IMR-90 (cell line): ENCODE results near the gene OR13C2. TPM values are rescaled to one million over a fixed set of nuclear protein-coding genes. Genes with fewer than 3 reads are reported as not detected.
"Not testable (repeated sequence)": the region's sequence is repeated elsewhere in the genome, so short reads cannot be mapped to it uniquely, and the experiment has no call there.

ENCODE experiments used
- ATAC-seq: fragments of 200-7000 bp; cut with Tn5 transposase; 2 replicates; pipeline ENCODE4 v1.9.1; 2020; ENCODE audit warnings: low read depth, mild to moderate bottlenecking, moderate library complexity
- Bru-seq: library from RNA; stranded (reverse); fragments of 400-500 nt; gene quantifications from one replicate; lab custom pipeline; 2021; lab: Mats Ljungman, UMichigan
- BruChase-seq, 2 experiments: library from RNA; stranded (reverse); fragments of 400-500 nt; gene quantifications; one replicate each; lab custom pipeline; 2021; lab: Mats Ljungman, UMichigan
- BruUV-seq: library from RNA; stranded (reverse); fragments of 400-500 nt; replicated peaks from 2 replicates; lab custom pipeline; 2021; lab: Mats Ljungman, UMichigan
- CTCF ChIA-PET: fragments of 300-600 bp; formaldehyde crosslinking; extraction: SDS; loops from one replicate; lab custom pipeline; 2021; ENCODE audit warnings: antibody characterized with exemption; lab: Yijun Ruan, JAX
- POLR2A ChIA-PET: fragments of 300-600 bp; sonication (Branson Sonifier 250); formaldehyde crosslinking; loops from one replicate; lab custom pipeline; 2022; ENCODE audit warnings: antibody characterized with exemption; ENCODE audit not compliant: unreplicated experiment; lab: Charles Lee
- DNase-seq: peaks from one replicate; pipeline ENCODE4 v3.0.0; 2013
- H2AFZ ChIP-seq: replicated peaks from 2 replicates; pipeline ENCODE3; 2013; ENCODE audit warnings: low read length, mild to moderate bottlenecking; ENCODE audit not compliant: poor library complexity
- H2AK5ac ChIP-seq: 2 replicates; pipeline ENCODE4 v1.6.1; 2013; ENCODE audit warnings: low read depth, low read length, inconsistent platforms
- H2AK9ac ChIP-seq: replicated peaks from 2 replicates; pipeline ENCODE3; 2013; ENCODE audit warnings: mild to moderate bottlenecking, low read depth, low read length, moderate library complexity; ENCODE audit not compliant: poor library complexity
- H2BK120ac ChIP-seq: 2 replicates; pipeline ENCODE4 v1.6.1; 2013; ENCODE audit warnings: low read depth, low read length, inconsistent platforms
- H2BK15ac ChIP-seq: 3 replicates; pipeline ENCODE4 v1.6.1; 2013; ENCODE audit warnings: low read depth, low read length, inconsistent platforms
- H2BK20ac ChIP-seq: 2 replicates; pipeline ENCODE4 v1.6.1; 2013; ENCODE audit warnings: low read depth, mild to moderate bottlenecking, inconsistent platforms, low read length, moderate library complexity
- H2BK5ac ChIP-seq: 2 replicates; pipeline ENCODE4 v1.6.1; 2013; ENCODE audit warnings: mild to moderate bottlenecking, low read depth, low read length, inconsistent platforms; ENCODE audit not compliant: poor library complexity, severe bottlenecking
- H3K14ac ChIP-seq: replicated peaks from 2 replicates; pipeline ENCODE4 v1.6.1; 2013; ENCODE audit warnings: low read depth, low read length, inconsistent platforms
- H3K18ac ChIP-seq: 2 replicates; pipeline ENCODE4 v1.6.1; 2013; ENCODE audit warnings: low read depth, low read length, control low read depth
- H3K23ac ChIP-seq: 2 replicates; pipeline ENCODE4 v1.6.1; 2013; ENCODE audit warnings: low read depth, low read length, inconsistent platforms
- H3K27ac ChIP-seq: 2 replicates; pipeline ENCODE4 v1.5.1; 2013; ENCODE audit warnings: mild to moderate bottlenecking, control low read depth, low read length; ENCODE audit not compliant: insufficient read depth
- H3K27me3 ChIP-seq: 2 replicates; pipeline ENCODE4 v1.6.1; 2013; ENCODE audit warnings: low read length; ENCODE audit not compliant: control insufficient read depth, insufficient read depth
- H3K36me3 ChIP-seq: 2 replicates; pipeline ENCODE4 v1.6.1; 2013; ENCODE audit warnings: low read length, mixed read lengths; ENCODE audit not compliant: control insufficient read depth, insufficient read depth
- H3K4ac ChIP-seq: 2 replicates; pipeline ENCODE4 v1.6.1; 2013; ENCODE audit warnings: low read depth, low read length, inconsistent platforms
- H3K4me1 ChIP-seq: 2 replicates; pipeline ENCODE4 v1.6.1; 2013; ENCODE audit warnings: low read length, mixed read lengths; ENCODE audit not compliant: control insufficient read depth, insufficient read depth
- H3K4me2 ChIP-seq: 2 replicates; pipeline ENCODE4 v1.6.1; 2013; ENCODE audit warnings: low read depth, mild to moderate bottlenecking, control low read depth, low read length, moderate library complexity
- H3K4me3 ChIP-seq: 2 replicates; pipeline ENCODE4 v1.5.1; 2013; ENCODE audit warnings: low read depth, mild to moderate bottlenecking, control low read depth, low read length, moderate library complexity; ENCODE audit not compliant: insufficient read depth
- H3K56ac ChIP-seq: 2 replicates; pipeline ENCODE4 v1.6.1; 2013; ENCODE audit warnings: low read length, inconsistent platforms; ENCODE audit not compliant: insufficient read depth; ENCODE audit errors: extremely low read depth
- H3K79me1 ChIP-seq, 2 experiments: 2 replicates each; pipeline ENCODE4 v1.6.1; 2013; ENCODE audit warnings: low read length in 2 of 2, inconsistent platforms in 1 of 2, low read depth in 1 of 2
- H3K9ac ChIP-seq: 2 replicates; pipeline ENCODE4 v1.6.1; 2013; ENCODE audit warnings: low read depth, low read length, control low read depth
- H3K9me1 ChIP-seq: 2 replicates; pipeline ENCODE4 v1.6.1; 2013; ENCODE audit warnings: low read length, inconsistent platforms; ENCODE audit not compliant: insufficient read depth
- H3K9me3 ChIP-seq: 2 replicates; pipeline ENCODE4 v1.6.1; 2013; ENCODE audit warnings: low read length; ENCODE audit not compliant: control insufficient read depth, insufficient read depth
- H4K20me1 ChIP-seq: 2 replicates; pipeline ENCODE4 v1.6.1; 2013; ENCODE audit warnings: low read length, inconsistent platforms; ENCODE audit not compliant: insufficient read depth
- H4K5ac ChIP-seq: 2 replicates; pipeline ENCODE4 v1.6.1; 2013; ENCODE audit warnings: mild to moderate bottlenecking, low read depth, low read length, control low read depth
- H4K8ac ChIP-seq, 2 experiments: 2 replicates each; pipeline ENCODE4 v1.6.1; 2013; ENCODE audit warnings: low read depth in 2 of 2, low read length in 2 of 2, control low read depth in 1 of 2, inconsistent platforms in 1 of 2
- H4K91ac ChIP-seq: 2 replicates; pipeline ENCODE4 v1.6.1; 2013; ENCODE audit warnings: low read depth, low read length, inconsistent platforms; ENCODE audit not compliant: insufficient read depth
- WGBS, 2 experiments: methylation state at CpG; one replicate each; pipeline versions ENCODE4 v1.1.5 to v1.1.7; 2013; ENCODE audit warnings: missing lambda C conversion rate in 2 of 2; ENCODE audit not compliant: insufficient read length in 1 of 2; ENCODE audit errors: extremely low coverage in 2 of 2; 5-methylcytosine and 5-hydroxymethylcytosine counted together
- dilution Hi-C: fragments of 300-500 bp; cut with HindIII; formaldehyde crosslinking; loops from one replicate; pipeline ENCODE4 v1.14.3; 2018; ENCODE audit warnings: low sequenced_read_pairs; ENCODE audit not compliant: unreplicated experiment
- in situ Hi-C: fragments of 300-500 bp; cut with MboI; formaldehyde crosslinking; loops from 3 replicates; pipeline ENCODE4 v1.14.3; 2019; ENCODE audit warnings: low sequenced_read_pairs, inconsistent platforms, mixed read lengths
- intact Hi-C: fragments of 100-400 bp; cut with micrococcal nuclease; formaldehyde crosslinking; loops from 2 replicates; pipeline ENCODE4 v1.10.0; 2022
- long read RNA-seq: library from polyadenylated mRNA; unstranded; transcript quantifications from one replicate; pipeline ENCODE4 v2.0.0, GENCODE V29; 2021; ENCODE audit not compliant: unreplicated experiment
- polyA plus RNA-seq, 3 experiments: library from polyadenylated mRNA; depleted of rRNA; stranded (reverse); fragments of >200 nt; gene quantifications; 2 replicates each; pipeline ENCODE4 v1.2.3, GENCODE V29; 2012; ENCODE audit warnings: low replicate concordance in 1 of 3
- total RNA-seq: library from RNA; depleted of rRNA; stranded (reverse); fragments of >200 nt; gene quantifications from 2 replicates; pipeline ENCODE4 v1.2.3, GENCODE V29; 2012; rRNA removed

Gene OR13C2, protein sequence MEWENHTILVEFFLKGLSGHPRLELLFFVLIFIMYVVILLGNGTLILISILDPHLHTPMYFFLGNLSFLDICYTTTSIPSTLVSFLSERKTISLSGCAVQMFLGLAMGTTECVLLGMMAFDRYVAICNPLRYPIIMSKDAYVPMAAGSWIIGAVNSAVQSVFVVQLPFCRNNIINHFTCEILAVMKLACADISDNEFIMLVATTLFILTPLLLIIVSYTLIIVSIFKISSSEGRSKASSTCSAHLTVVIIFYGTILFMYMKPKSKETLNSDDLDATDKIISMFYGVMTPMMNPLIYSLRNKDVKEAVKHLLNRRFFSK
- total RNA-seq, result not detected in 2 replicates
- polyA plus RNA-seq (2012; rRNA removed), result not detected in 2 replicates
- polyA plus RNA-seq (2012; cell fraction: cytosol; rRNA removed), result not detected in 2 replicates
- polyA plus RNA-seq (2012; cell fraction: nucleus; rRNA removed; ENCODE audit: low replicate concordance), result not detected in 2 replicates
- Bru-seq, nascent RNA, result not detected
- not detected for BruChase-seq, experiment 1, labeled RNA remaining after a 6-hour chase
- not detected for BruChase-seq, experiment 2, labeled RNA remaining after a 2-hour chase
- long read RNA-seq, result 0 reads

DNA sequence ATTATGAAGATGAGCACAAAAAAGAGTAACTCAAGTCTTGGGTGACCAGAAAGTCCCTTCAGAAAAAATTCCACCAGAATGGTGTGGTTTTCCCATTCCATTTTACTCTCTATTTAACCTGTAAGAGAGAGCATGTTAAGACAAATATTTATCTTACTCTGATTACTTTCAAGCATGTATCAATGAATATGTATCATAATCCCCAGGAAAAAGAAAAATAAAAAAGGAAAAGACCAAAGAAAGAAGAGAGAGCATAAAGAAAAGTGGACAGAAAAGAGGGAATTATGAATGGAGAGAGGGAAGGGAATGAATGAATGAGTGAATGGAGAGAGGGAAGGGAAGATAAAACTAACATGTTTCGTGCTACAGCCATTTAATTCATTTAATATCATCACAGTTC lies at the start of gene OR13C2:
OR13C2 (minus strand) TSS at position 101 of the 400 bp plus-strand sequence; CDS start at position 101, 0 bp downstream.
- H4K91ac ChIP-seq, H4K5ac ChIP-seq, H3K9me3 ChIP-seq, in situ Hi-C loops, H3K23ac ChIP-seq, POLR2A ChIA-PET, H4K20me1 ChIP-seq, H2BK120ac ChIP-seq, H3K9me1 ChIP-seq, H3K9ac ChIP-seq, ATAC-seq, DNase-seq, H2BK20ac ChIP-seq, CTCF ChIA-PET, BruUV-seq, H2AK9ac ChIP-seq, H3K4me3 ChIP-seq, intact Hi-C loops, H3K27me3 ChIP-seq, H2BK5ac ChIP-seq, H4K8ac ChIP-seq, H3K4me1 ChIP-seq, H3K79me1 ChIP-seq, dilution Hi-C loops, H2AFZ ChIP-seq, H3K14ac ChIP-seq, H3K4me2 ChIP-seq, H3K18ac ChIP-seq, H2BK15ac ChIP-seq, H3K4ac ChIP-seq, H3K56ac ChIP-seq, H3K27ac ChIP-seq, H3K36me3 ChIP-seq, H2AK5ac ChIP-seq: not testable (repeated sequence)
- no CpG with 5 or more reads among the region's 1 CpG for WGBS, 2 experiments
